PC-9 (cell line): ENCODE data around the gene SOX18.

Experiments used
- EZH2 ChIP-seq: fragments of 200-600 bp; sonication (generic); IDR thresholded peaks from 2 replicates; pipeline ENCODE4 v1.8.0; 2017; ENCODE audit warnings: antibody characterized with exemption, low read depth
- TF ChIP-seq, protein P1 (sequence below): fragments of 200-600 bp; sonication (generic); conservative IDR thresholded peaks from 2 replicates; pipeline ENCODE4 v1.6.1; 2017; ENCODE audit warnings: mixed run types, antibody characterized with exemption, mild to moderate bottlenecking, moderate library complexity

- TF ChIP-seq, protein P1, sequence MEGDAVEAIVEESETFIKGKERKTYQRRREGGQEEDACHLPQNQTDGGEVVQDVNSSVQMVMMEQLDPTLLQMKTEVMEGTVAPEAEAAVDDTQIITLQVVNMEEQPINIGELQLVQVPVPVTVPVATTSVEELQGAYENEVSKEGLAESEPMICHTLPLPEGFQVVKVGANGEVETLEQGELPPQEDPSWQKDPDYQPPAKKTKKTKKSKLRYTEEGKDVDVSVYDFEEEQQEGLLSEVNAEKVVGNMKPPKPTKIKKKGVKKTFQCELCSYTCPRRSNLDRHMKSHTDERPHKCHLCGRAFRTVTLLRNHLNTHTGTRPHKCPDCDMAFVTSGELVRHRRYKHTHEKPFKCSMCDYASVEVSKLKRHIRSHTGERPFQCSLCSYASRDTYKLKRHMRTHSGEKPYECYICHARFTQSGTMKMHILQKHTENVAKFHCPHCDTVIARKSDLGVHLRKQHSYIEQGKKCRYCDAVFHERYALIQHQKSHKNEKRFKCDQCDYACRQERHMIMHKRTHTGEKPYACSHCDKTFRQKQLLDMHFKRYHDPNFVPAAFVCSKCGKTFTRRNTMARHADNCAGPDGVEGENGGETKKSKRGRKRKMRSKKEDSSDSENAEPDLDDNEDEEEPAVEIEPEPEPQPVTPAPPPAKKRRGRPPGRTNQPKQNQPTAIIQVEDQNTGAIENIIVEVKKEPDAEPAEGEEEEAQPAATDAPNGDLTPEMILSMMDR: peak; percentile 33; the same call in 1 of the 2 replicates
- TF ChIP-seq EZH2: no peak
Observed at GRCh38 chr20:64053841-64054661, 4.6 kb upstream of the SOX18 start.
